ENCODE results near the gene RINT1. TPM values are rescaled to one million over a fixed set of nuclear protein-coding genes. Genes with fewer than 3 reads are reported as not detected.

The RINT1 gene
- polyA plus RNA-seq, 1 donor from 2014 or later = 11.6 TPM

DNA sequence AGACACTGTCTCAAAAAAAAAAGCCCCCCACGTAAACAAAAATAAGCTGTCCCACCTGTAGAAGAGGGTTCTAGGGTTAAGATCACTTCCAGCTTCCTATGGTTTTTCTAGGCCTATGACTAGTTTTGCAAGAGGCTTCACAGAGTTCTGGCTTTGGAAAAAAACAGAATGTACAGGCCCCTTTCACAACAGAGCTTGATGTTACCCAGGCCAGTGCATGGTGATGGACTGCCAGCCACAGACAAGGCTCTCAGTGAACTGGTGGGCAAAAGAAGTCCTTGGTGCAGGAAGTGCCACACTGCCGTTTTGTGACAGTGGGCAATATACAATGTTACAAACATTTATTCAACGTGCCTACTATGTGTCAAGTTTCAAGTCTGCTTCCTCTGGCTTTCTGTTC, 67.5 kb downstream of the RINT1 start:
- Mint-ChIP-seq H3K27ac (no peak overlapping the region), H3K9me3 (no peaks in the 10 kb centered on the region), H3K4me3 (no peak overlapping the region)

DNA sequence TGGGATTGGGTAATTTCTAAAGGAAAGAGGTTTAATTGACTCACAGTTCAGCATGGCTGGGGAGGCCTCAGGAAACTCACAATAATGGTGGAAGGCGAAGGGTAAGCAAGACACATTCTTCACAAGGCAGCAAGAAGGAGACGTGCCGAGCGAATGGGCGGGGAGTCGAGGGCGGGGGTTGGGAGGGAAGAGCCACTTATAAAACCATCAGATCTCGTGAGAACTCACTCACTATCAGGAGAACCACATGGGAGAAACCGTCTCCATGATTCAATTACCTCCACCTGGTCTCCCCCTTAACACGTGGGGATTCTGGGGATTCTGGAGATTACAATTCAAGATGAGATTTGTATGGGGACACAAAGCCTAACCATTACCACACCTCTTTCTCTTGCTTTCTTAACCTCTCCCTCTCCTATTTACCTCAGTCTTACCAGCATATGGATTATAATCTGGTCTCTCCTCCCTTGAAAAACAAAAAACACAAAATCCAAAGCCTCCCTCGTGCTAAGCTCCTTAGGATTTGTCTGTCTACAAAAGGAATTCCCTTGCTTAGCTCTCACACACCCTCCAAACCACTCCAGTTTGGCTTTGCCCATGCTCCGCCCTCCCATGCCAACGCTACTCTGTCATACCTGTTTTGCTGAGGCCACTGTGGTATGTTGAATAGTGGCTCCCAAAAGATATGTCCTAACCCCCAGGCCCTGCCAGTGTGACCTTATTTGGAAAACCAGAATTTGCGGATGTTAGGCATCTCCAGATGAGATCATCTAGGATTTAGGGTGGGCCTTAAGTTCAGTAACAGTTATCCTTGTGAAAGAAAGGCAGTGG, 68.9 kb downstream of the RINT1 start:
- H3K4me3 Mint-ChIP-seq = no peak overlapping the region
- peaks cover 0 to 10% (median 2%) of the 10 kb centered on the region in 3 donors for H3K4me1 Mint-ChIP-seq
- no peaks in the 10 kb centered on the region for H3K36me3 Mint-ChIP-seq
- H3K9me3 Mint-ChIP-seq = no peaks in the 10 kb centered on the region
- H3K27me3 Mint-ChIP-seq = no peaks in the 10 kb centered on the region
- H3K27ac Mint-ChIP-seq = peak overlapping the region in 1 of 3 donors; percentile 11

More for the DNA sequence above, 67.5 kb downstream of the RINT1 start:
- Mint-ChIP-seq H3K27me3 (no peaks in the 10 kb centered on the region), H3K4me1 (peaks cover 0 to 10% (median 2%) of the 10 kb centered on the region in 3 donors), H3K36me3 (no peaks in the 10 kb centered on the region)

- Mint-ChIP-seq H3K36me3 (peaks cover 4% of the 10 kb centered on the region), H3K9me3 (no peaks in the 10 kb centered on the region), H3K4me1 (no peaks in the 10 kb centered on the region), H3K4me3 (no peak overlapping the region), H3K27ac (peak overlapping the region in 1 of 3 donors; percentile 33), H3K27me3 (no peaks in the 10 kb centered on the region)
Measured at GRCh38 chr7:105602325-105603305, 70.6 kb downstream of the RINT1 start.

GRCh38 chr7:105610165-105610930, 78.3 kb downstream of the RINT1 start:
- Mint-ChIP-seq H3K4me3 (peak overlapping the region in 1 of 4 donors; percentile 43), H3K9me3 (no peaks in the 10 kb centered on the region), H3K27ac (no peak overlapping the region), H3K4me1 (peaks cover 0 to 2% (median 0%) of the 10 kb centered on the region in 3 donors), H3K36me3 (peaks cover 22% of the 10 kb centered on the region), H3K27me3 (no peaks in the 10 kb centered on the region)

- Mint-ChIP-seq H3K27me3 (no peaks in the 10 kb centered on the region), H3K36me3 (peaks cover 18% of the 10 kb centered on the region), H3K4me3 (no peak overlapping the region), H3K27ac (peak overlapping the region in 1 of 3 donors; percentile 4), H3K9me3 (no peaks in the 10 kb centered on the region), H3K4me1 (peaks cover 0 to 2% (median 0%) of the 10 kb centered on the region in 3 donors)
Measured at GRCh38 chr7:105611856-105612775, 80.1 kb downstream of the RINT1 start.

GRCh38 chr7:105612806-105613205, 80.8 kb downstream of the RINT1 start:
- Mint-ChIP-seq H3K4me3 (no peak overlapping the region), H3K27ac (no peak overlapping the region), H3K4me1 (peaks cover 0 to 2% (median 0%) of the 10 kb centered on the region in 3 donors), H3K36me3 (peaks cover 16% of the 10 kb centered on the region), H3K27me3 (no peaks in the 10 kb centered on the region), H3K9me3 (no peaks in the 10 kb centered on the region)

GRCh38 chr7:105613611-105614330, 81.8 kb downstream of the RINT1 start:
- no peak overlapping the region for H3K4me3 Mint-ChIP-seq
- H3K27ac Mint-ChIP-seq = peak overlapping the region in 1 of 3 donors; percentile 61
- H3K9me3 Mint-ChIP-seq = no peaks in the 10 kb centered on the region
- H3K27me3 Mint-ChIP-seq = no peaks in the 10 kb centered on the region
- peaks cover 0 to 2% (median 0%) of the 10 kb centered on the region in 3 donors for H3K4me1 Mint-ChIP-seq
- H3K36me3 Mint-ChIP-seq = peaks cover 12% of the 10 kb centered on the region

DNA sequence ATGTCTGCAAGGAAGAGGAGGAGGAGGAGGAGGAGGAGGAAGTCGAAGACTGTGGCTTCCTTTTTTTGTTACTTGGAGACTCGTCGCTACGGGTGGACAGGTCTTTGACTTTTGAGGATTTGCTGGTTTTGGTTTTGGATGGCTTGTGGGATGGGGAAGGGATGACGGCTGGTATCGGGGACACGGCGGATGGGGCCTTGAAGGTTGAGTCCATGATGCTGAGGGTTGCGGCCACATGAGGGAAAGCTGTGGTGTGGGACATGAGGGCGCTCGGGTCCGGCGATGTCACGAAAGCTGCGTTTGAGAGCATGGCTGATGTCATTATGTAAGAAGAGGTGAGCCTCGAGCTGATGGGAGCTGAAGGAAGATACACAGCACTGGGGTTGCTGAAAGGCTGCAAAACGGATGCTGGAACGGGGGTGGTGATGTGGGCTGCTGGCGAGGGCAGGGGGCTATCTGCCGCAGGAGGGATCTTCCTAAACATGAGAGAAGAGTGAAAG, 82.4 kb downstream of the RINT1 start:
- Mint-ChIP-seq H3K4me1 (no peaks in the 10 kb centered on the region), H3K27ac (no peak overlapping the region), H3K36me3 (peaks cover 10% of the 10 kb centered on the region), H3K9me3 (no peaks in the 10 kb centered on the region), H3K27me3 (no peaks in the 10 kb centered on the region), H3K4me3 (no peak overlapping the region)

Other genes with a start within 250 kb of the RINT1 start
- 66.5 TPM for gene SRPK2, start 143.3 kb upstream of the RINT1 start, polyA plus RNA-seq
- gene PUS7, start 9.9 kb upstream of the RINT1 start, polyA plus RNA-seq = 5.9 TPM
- gene EFCAB10, start 49.3 kb downstream of the RINT1 start, polyA plus RNA-seq = not detected

Measured in IgD-negative memory B cell (primary cell).